ENCODE data around the gene SLC6A8. TPM values are rescaled to one million over a fixed set of nuclear protein-coding genes. Genes with fewer than 3 reads are reported as not detected.
"Not testable (repeated sequence)": the region's sequence is repeated elsewhere in the genome, so short reads cannot be mapped to it uniquely, and the experiment has no call there.

SLC6A8 gene
- total RNA-seq, 2 experiments from 2014 or later: not detected

DNA sequence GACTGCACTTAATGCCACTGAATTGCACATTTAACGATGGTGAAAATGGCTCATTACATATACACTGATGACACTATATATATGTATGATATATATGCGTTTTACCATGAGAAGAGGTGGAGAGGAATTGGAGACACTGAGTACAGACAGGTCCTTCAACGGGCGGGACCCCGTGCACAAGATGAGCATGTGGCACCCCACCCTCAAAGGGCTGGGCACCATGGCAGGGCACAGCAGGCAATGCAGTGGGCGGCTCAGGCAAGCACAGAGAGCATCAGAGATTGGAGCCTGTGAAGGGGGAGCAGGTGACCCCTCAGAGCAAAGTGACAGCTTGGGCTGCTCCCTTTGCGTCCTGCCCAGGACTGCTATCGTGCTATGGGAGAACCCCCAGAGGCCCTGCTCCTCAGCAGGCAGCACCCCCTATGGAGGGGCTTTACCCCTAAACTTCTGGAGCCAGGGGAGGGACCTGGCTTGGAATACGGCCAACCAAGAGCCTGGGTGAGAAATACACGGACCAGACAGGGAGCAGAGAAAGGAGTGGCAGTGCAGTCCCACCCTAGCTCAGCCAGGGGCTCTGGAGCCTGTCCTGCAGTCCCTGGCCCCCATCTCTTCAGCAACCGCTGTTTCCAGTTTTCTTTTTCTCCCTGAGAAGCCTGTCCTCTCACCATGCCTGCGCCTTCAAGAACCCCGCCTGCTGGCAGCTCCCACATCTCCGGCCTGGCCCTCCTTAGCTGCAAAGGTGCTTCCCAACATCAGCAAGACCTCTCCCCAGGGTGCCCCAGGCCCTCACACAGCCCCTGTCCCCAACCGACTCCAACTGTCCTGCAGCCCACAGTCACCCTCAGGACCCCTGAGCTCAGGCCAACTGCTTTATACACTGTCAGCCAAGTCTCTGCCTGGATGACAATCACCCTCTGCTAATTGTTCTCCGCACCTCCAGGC, 10.5 kb downstream of the SLC6A8 start:
- no peaks in the 10 kb centered on the region for H3K9me3 ChIP-seq (ENCODE audit: low read length)
- TF ChIP-seq EZH2phosphoT487 (IDR thresholded peaks at IDR 0.05; ENCODE audit: borderline replicate concordance, low read depth, low read length): no peak
- TF ChIP-seq, protein P1, sequence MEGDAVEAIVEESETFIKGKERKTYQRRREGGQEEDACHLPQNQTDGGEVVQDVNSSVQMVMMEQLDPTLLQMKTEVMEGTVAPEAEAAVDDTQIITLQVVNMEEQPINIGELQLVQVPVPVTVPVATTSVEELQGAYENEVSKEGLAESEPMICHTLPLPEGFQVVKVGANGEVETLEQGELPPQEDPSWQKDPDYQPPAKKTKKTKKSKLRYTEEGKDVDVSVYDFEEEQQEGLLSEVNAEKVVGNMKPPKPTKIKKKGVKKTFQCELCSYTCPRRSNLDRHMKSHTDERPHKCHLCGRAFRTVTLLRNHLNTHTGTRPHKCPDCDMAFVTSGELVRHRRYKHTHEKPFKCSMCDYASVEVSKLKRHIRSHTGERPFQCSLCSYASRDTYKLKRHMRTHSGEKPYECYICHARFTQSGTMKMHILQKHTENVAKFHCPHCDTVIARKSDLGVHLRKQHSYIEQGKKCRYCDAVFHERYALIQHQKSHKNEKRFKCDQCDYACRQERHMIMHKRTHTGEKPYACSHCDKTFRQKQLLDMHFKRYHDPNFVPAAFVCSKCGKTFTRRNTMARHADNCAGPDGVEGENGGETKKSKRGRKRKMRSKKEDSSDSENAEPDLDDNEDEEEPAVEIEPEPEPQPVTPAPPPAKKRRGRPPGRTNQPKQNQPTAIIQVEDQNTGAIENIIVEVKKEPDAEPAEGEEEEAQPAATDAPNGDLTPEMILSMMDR (conservative IDR thresholded peaks at IDR 0.05; ENCODE audit: low read length): no peak
- 0 out of 2 replicates have a peak, but pooled peaks cover 4% of the 10 kb centered on the region for H3K36me3 ChIP-seq (ENCODE audit: insufficient read depth, low read length)
- no peaks in the 10 kb centered on the region for H3K79me2 ChIP-seq (ENCODE audit: insufficient read depth, low read depth, low read length)
- H3K27ac ChIP-seq (ENCODE audit: low read depth, low read length, poor library complexity, severe bottlenecking): no peak overlapping the region
- H3K4me1 ChIP-seq (ENCODE audit: insufficient read depth, low read length, poor library complexity, severe bottlenecking): no peaks in the 10 kb centered on the region
- H3K4me3 ChIP-seq (ENCODE audit: low read depth, low read length, poor library complexity, severe bottlenecking): no peak overlapping the region
- intact Hi-C loops (cut with micrococcal nuclease; ENCODE audit: unreplicated experiment): no loop called here
- no TSS peak for BruUV-seq (replicated peaks)
- no peaks in the 10 kb centered on the region for H3K9me2 ChIP-seq (ENCODE audit: insufficient read depth, low read length)
- CTCF ChIA-PET (ENCODE audit: unreplicated experiment): interaction anchor here (0.6 kb wide), 1 partner anchor 32 kb away, joined by 5 read pairs; no protein-coding TSS in a partner anchor
- H4K20me1 ChIP-seq (ENCODE audit: insufficient read depth, low read length): no peaks in the 10 kb centered on the region
- DNase-seq (ENCODE audit: low spot score): no peak
- no peak overlapping the region for H2AFZ ChIP-seq (ENCODE audit: low read length)
- no peak overlapping the region for H3K4me2 ChIP-seq (ENCODE audit: low read length)
- POLR2A ChIA-PET: no interaction called here

DNA sequence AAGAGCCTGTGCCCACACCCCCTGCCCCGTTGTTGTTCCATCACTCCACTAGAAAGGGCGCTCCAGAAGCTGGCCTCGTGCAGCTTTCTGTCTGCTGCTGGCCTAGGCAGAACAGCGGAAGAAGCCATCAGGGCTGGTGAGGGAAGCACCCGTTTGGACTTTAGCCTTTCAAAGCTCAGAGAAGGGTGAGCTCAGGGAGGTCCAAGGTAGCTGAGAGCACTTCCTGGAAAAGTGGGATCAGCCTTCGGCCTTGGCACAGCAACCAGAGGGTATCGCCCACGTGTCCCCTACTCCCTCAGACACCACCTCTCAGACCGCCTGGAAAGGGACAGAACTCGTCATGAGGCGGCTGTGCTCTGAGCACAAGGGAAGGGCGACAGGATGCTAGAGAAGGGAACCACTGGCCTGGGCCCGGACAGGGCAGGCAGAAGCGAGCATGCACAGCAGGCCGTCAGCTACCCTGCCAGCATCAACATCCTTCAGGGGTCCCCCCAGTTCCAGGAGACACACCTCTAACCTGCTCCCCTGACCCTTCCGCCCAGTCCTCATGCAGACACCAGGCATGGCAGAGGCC, 11.6 kb downstream of the SLC6A8 start:
- H3K4me1 ChIP-seq (ENCODE audit: insufficient read depth, low read length, poor library complexity, severe bottlenecking); H2AFZ ChIP-seq (ENCODE audit: low read length); H3K9me2 ChIP-seq (ENCODE audit: insufficient read depth, low read length); H3K79me2 ChIP-seq (ENCODE audit: insufficient read depth, low read depth, low read length); DNase-seq (ENCODE audit: low spot score); H3K4me2 ChIP-seq (ENCODE audit: low read length); intact Hi-C loops (cut with micrococcal nuclease; ENCODE audit: unreplicated experiment); H3K4me3 ChIP-seq (ENCODE audit: low read depth, low read length, poor library complexity, severe bottlenecking); H4K20me1 ChIP-seq (ENCODE audit: insufficient read depth, low read length); H3K36me3 ChIP-seq (ENCODE audit: insufficient read depth, low read length); H3K27ac ChIP-seq (ENCODE audit: low read depth, low read length, poor library complexity, severe bottlenecking); BruUV-seq (replicated peaks); H3K9me3 ChIP-seq (ENCODE audit: low read length); CTCF ChIA-PET (ENCODE audit: unreplicated experiment): not testable (repeated sequence)
- POLR2A ChIA-PET: interaction anchor here (0.5 kb wide), 1 partner anchor 728 kb away, joined by 4 read pairs; no protein-coding TSS in a partner anchor

DNA sequence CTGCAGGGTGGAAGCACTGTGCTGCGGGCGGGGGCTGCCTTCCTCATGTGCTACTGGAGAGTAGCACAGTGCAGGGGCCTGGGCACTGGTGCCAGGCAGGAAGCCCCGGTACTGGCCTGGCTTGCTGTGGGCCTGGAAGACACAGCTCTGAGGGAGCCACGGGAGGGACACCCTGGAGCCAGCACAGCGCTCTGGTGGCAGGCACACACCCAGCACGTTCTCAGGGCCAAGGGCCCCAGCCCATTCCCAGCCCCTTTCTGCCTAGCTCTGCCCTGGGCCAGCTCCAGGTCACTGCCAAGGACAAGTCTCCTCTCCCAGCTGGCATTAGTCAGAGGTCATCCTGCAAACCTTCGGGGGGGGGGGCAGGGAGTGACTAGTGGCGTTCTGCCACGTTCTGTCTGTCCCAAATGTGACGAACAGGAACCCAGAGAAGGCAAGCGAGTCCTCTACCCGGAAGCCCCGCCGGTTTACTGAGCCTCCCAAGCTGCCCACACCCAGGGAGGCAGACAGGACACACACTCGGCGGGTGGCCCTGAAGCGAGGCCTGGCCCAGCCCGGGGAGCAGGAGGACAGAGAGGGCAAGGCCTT, 12.2 kb downstream of the SLC6A8 start:
- H3K36me3 ChIP-seq (ENCODE audit: insufficient read depth, low read length); H3K9me2 ChIP-seq (ENCODE audit: insufficient read depth, low read length); intact Hi-C loops (cut with micrococcal nuclease; ENCODE audit: unreplicated experiment); H3K4me3 ChIP-seq (ENCODE audit: low read depth, low read length, poor library complexity, severe bottlenecking); BruUV-seq (replicated peaks); H3K79me2 ChIP-seq (ENCODE audit: insufficient read depth, low read depth, low read length); H4K20me1 ChIP-seq (ENCODE audit: insufficient read depth, low read length); H3K9me3 ChIP-seq (ENCODE audit: low read length); H3K4me1 ChIP-seq (ENCODE audit: insufficient read depth, low read length, poor library complexity, severe bottlenecking); H2AFZ ChIP-seq (ENCODE audit: low read length); H3K4me2 ChIP-seq (ENCODE audit: low read length); POLR2A ChIA-PET; CTCF ChIA-PET (ENCODE audit: unreplicated experiment); DNase-seq (ENCODE audit: low spot score); H3K27ac ChIP-seq (ENCODE audit: low read depth, low read length, poor library complexity, severe bottlenecking): not testable (repeated sequence)
